GM23338 (cell line): ENCODE results near the gene PRDM8. TPM values are rescaled to one million over a fixed set of nuclear protein-coding genes. Genes with fewer than 3 reads are reported as not detected.

Source experiments
- ATAC-seq: fragments of 200-7000 bp; cut with Tn5 transposase; 3 replicates; pipeline ENCODE4 v1.9.1; 2020
- DNase-seq: peaks from one replicate; pipeline ENCODE4 v3.0.0-alpha.2; 2015; ENCODE audit warnings: low spot score
- H2AFZ ChIP-seq: fragments of 200-600 bp; sonication (generic); 2 replicates; pipeline ENCODE4 v1.8.0; 2016; ENCODE audit warnings: antibody characterized with exemption, mild to moderate bottlenecking, moderate library complexity
- H3F3A ChIP-seq: fragments of 200-600 bp; sonication (generic); replicated peaks from 2 replicates; pipeline ENCODE4 v1.8.0; 2017; ENCODE audit warnings: antibody characterized with exemption, mixed run types, low read depth
- H3K27ac ChIP-seq: fragments of 200-600 bp; sonication (generic); 2 replicates; pipeline ENCODE4 v1.6.1; 2016; ENCODE audit warnings: low read depth
- H3K27me3 ChIP-seq: fragments of 200-600 bp; sonication (generic); 2 replicates; pipeline ENCODE4 v1.8.0; 2016; ENCODE audit warnings: mild to moderate bottlenecking, mixed run types, moderate library complexity; ENCODE audit not compliant: insufficient read depth
- H3K36me3 ChIP-seq: fragments of 200-600 bp; sonication (generic); 2 replicates; pipeline ENCODE4 v1.8.0; 2016; ENCODE audit warnings: mild to moderate bottlenecking; ENCODE audit not compliant: insufficient read depth
- H3K4me1 ChIP-seq: fragments of 200-600 bp; sonication (generic); 2 replicates; pipeline ENCODE4 v1.8.0; 2016; ENCODE audit warnings: mild to moderate bottlenecking, moderate library complexity; ENCODE audit not compliant: insufficient read depth
- H3K4me2 ChIP-seq: fragments of 200-600 bp; sonication (generic); 2 replicates; pipeline ENCODE4 v1.7.1; 2017; ENCODE audit warnings: mixed run types
- H3K4me3 ChIP-seq: fragments of 200-600 bp; sonication (generic); 2 replicates; pipeline ENCODE4 v1.6.1; 2016; ENCODE audit warnings: mixed run types
- H3K79me2 ChIP-seq: fragments of 200-600 bp; sonication (generic); replicated peaks from 2 replicates; pipeline ENCODE4 v1.8.0; 2017; ENCODE audit warnings: mild to moderate bottlenecking; ENCODE audit not compliant: insufficient read depth
- H3K9me2 ChIP-seq: fragments of 200-600 bp; sonication (generic); 2 replicates; pipeline ENCODE4 v1.8.0; 2017; ENCODE audit not compliant: insufficient read depth
- H4K20me1 ChIP-seq: fragments of 200-600 bp; sonication (generic); replicated peaks from 2 replicates; pipeline ENCODE4 v1.8.0; 2017; ENCODE audit warnings: mild to moderate bottlenecking; ENCODE audit not compliant: insufficient read depth
- H3K27ac Mint-ChIP-seq: 2 replicates; pipeline ENCODE4 v1.8.0; 2020; ENCODE audit warnings: inconsistent platforms, mild to moderate bottlenecking, moderate library complexity, mixed read lengths
- H3K27me3 Mint-ChIP-seq: 3 replicates; pipeline ENCODE4 v1.8.0; 2022; ENCODE audit warnings: low read depth, mild to moderate bottlenecking, moderate library complexity, mixed read lengths, inconsistent platforms; ENCODE audit not compliant: insufficient read depth, poor library complexity
- H3K36me3 Mint-ChIP-seq: 3 replicates; pipeline ENCODE4 v1.8.0; 2021; ENCODE audit warnings: low read depth, mild to moderate bottlenecking, inconsistent platforms, moderate library complexity, mixed read lengths
- H3K4me1 Mint-ChIP-seq: 3 replicates; pipeline ENCODE4 v1.8.0; 2020; ENCODE audit warnings: mild to moderate bottlenecking, inconsistent platforms, mixed read lengths
- H3K4me3 Mint-ChIP-seq: 3 replicates; pipeline ENCODE4 v1.8.0; 2021; ENCODE audit warnings: moderate library complexity, mild to moderate bottlenecking, inconsistent platforms, mixed read lengths
- H3K9me3 Mint-ChIP-seq: 3 replicates; pipeline ENCODE4 v1.8.0; 2020; ENCODE audit warnings: moderate library complexity, mild to moderate bottlenecking, inconsistent platforms, mixed read lengths
- EZH2 ChIP-seq: fragments of 200-600 bp; sonication (generic); IDR thresholded peaks from one replicate; pipeline ENCODE4 v1.8.0; 2017; ENCODE audit warnings: antibody characterized with exemption, mild to moderate bottlenecking, low read depth; ENCODE audit not compliant: unreplicated experiment
- NANOG ChIP-seq: IDR thresholded peaks from 2 replicates; pipeline ENCODE4 v1.6.1; 2016; ENCODE audit warnings: antibody characterized with exemption, borderline replicate concordance
- POLR2AphosphoS5 ChIP-seq: IDR thresholded peaks from 2 replicates; pipeline ENCODE4 v1.6.1; 2016; ENCODE audit warnings: antibody characterized with exemption, low read depth
- STAT1 ChIP-seq: IDR thresholded peaks from one replicate; pipeline ENCODE4 v1.6.1; 2016; ENCODE audit warnings: antibody characterized with exemption; ENCODE audit not compliant: unreplicated experiment
- ZNF331 ChIP-seq: fragments of 250-450 bp; sonication (Bioruptor Pico); IDR thresholded peaks from 2 replicates; pipeline ENCODE4 v1.5.0; 2020; ENCODE audit warnings: low read depth, mild to moderate bottlenecking, moderate library complexity
- polyA plus RNA-seq: library from polyadenylated mRNA; unstranded; fragments of >200 nt; fragmentation: Nextera tagmentation; extraction: Ambion mirVana; gene quantifications from 2 replicates; pipeline ENCODE4 v1.2.1, GENCODE V29; 2016
- total RNA-seq: library from RNA; depleted of rRNA; stranded (reverse); fragments of >200 nt; shearing (Covaris generic); gene quantifications from 2 replicates; pipeline ENCODE4 v1.2.3, GENCODE V29; 2014
- TF ChIP-seq, protein P1 (sequence below): fragments of 250-450 bp; sonication (Bioruptor Pico); IDR thresholded peaks from 2 replicates; pipeline ENCODE4 v1.5.0; 2020; ENCODE audit warnings: mild to moderate bottlenecking, moderate library complexity
- TF ChIP-seq, protein P2 (sequence below): IDR thresholded peaks from 2 replicates; pipeline ENCODE4 v1.6.1; 2016; ENCODE audit warnings: antibody characterized with exemption
- TF ChIP-seq, protein P3 (sequence below): IDR thresholded peaks from one replicate; pipeline ENCODE4 v1.6.1; 2018; ENCODE audit warnings: antibody characterized with exemption; ENCODE audit not compliant: unreplicated experiment

Gene PRDM8
- total and polyA plus RNA-seq, 2 experiments from 2014 or later, result 0.16 TPM; not detected in 1

DNA sequence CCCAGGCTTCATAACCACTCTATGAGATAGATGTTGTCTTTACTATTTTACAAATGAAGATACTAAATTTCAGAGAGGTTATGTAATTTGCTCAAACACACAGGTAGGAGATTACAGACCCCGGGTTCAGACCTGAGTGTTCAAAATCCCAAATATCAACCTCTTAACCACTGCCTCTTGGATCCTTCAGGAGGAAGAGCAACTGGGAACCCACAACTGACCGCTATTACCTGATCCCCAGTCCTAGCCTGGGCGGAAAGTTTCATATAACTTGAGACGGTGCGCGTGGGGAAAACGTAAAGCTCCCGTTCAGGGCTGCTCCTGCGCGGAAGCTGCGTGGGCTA lies 8.9 kb upstream of the PRDM8 start (continued):
- TF ChIP-seq, protein P1, sequence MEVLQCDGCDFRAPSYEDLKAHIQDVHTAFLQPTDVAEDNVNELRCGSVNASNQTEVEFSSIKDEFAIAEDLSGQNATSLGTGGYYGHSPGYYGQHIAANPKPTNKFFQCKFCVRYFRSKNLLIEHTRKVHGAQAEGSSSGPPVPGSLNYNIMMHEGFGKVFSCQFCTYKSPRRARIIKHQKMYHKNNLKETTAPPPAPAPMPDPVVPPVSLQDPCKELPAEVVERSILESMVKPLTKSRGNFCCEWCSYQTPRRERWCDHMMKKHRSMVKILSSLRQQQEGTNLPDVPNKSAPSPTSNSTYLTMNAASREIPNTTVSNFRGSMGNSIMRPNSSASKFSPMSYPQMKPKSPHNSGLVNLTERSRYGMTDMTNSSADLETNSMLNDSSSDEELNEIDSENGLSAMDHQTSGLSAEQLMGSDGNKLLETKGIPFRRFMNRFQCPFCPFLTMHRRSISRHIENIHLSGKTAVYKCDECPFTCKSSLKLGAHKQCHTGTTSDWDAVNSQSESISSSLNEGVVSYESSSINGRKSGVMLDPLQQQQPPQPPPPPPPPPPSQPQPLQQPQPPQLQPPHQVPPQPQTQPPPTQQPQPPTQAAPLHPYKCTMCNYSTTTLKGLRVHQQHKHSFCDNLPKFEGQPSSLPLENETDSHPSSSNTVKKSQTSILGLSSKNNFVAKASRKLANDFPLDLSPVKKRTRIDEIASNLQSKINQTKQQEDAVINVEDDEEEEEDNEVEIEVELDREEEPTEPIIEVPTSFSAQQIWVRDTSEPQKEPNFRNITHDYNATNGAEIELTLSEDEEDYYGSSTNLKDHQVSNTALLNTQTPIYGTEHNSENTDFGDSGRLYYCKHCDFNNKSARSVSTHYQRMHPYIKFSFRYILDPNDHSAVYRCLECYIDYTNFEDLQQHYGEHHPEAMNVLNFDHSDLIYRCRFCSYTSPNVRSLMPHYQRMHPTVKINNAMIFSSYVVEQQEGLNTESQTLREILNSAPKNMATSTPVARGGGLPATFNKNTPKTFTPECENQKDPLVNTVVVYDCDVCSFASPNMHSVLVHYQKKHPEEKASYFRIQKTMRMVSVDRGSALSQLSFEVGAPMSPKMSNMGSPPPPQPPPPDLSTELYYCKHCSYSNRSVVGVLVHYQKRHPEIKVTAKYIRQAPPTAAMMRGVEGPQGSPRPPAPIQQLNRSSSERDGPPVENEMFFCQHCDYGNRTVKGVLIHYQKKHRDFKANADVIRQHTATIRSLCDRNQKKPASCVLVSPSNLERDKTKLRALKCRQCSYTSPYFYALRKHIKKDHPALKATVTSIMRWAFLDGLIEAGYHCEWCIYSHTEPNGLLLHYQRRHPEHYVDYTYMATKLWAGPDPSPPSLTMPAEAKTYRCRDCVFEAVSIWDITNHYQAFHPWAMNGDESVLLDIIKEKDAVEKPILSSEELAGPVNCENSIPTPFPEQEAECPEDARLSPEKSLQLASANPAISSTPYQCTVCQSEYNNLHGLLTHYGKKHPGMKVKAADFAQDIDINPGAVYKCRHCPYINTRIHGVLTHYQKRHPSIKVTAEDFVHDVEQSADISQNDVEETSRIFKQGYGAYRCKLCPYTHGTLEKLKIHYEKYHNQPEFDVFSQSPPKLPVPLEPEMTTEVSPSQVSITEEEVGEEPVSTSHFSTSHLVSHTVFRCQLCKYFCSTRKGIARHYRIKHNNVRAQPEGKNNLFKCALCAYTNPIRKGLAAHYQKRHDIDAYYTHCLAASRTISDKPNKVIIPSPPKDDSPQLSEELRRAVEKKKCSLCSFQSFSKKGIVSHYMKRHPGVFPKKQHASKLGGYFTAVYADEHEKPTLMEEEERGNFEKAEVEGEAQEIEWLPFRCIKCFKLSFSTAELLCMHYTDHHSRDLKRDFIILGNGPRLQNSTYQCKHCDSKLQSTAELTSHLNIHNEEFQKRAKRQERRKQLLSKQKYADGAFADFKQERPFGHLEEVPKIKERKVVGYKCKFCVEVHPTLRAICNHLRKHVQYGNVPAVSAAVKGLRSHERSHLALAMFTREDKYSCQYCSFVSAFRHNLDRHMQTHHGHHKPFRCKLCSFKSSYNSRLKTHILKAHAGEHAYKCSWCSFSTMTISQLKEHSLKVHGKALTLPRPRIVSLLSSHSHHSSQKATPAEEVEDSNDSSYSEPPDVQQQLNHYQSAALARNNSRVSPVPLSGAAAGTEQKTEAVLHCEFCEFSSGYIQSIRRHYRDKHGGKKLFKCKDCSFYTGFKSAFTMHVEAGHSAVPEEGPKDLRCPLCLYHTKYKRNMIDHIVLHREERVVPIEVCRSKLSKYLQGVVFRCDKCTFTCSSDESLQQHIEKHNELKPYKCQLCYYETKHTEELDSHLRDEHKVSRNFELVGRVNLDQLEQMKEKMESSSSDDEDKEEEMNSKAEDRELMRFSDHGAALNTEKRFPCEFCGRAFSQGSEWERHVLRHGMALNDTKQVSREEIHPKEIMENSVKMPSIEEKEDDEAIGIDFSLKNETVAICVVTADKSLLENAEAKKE (CRISPR knock-in tag), result no peak
- TF ChIP-seq ZNF331 (no peak), EZH2 (peak; percentile 94), POLR2AphosphoS5 (no peak), NANOG (no peak), STAT1 (no peak)
- TF ChIP-seq, protein P2, sequence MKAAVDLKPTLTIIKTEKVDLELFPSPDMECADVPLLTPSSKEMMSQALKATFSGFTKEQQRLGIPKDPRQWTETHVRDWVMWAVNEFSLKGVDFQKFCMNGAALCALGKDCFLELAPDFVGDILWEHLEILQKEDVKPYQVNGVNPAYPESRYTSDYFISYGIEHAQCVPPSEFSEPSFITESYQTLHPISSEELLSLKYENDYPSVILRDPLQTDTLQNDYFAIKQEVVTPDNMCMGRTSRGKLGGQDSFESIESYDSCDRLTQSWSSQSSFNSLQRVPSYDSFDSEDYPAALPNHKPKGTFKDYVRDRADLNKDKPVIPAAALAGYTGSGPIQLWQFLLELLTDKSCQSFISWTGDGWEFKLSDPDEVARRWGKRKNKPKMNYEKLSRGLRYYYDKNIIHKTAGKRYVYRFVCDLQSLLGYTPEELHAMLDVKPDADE, result no peak

DNA sequence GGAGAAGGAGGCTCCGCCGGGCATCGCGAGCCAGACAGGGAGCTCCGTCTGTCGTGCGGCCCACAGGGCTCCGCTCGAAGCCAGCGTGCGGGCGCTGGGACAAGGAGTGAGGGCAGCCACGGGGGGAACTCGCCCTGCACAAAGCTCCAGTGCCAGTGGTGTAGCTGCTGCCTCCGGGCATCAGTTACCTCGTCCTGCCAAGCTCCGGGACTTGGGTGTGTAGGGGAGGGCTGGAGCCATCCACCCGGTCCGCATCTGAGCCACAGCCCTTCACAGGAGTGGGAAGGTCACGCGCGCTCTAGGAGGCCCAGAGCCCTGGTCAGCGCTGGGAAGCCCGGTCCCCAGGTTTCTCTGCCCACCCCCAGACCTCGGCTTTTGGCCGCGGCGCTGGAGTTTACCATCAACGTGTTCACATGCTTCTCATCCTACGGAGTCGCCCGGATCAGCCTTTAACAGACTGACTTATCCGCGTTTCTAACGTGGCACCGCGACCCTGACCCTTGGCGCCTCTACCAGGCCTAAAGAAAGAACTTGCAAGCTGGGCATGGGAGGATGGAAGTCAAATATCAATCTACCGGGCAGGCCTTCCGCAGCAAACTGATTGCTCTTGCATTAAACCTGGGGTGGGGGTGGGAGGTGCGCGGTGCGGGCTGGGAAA lies 8.4 kb upstream of the PRDM8 start:
- Histone ChIP-seq H3K27me3 (peaks cover 97% of the 10 kb centered on the region), H3K4me3 (peak overlapping the region; percentile 47; the same call in 1 of the 2 replicates), H3K4me2 (peak overlapping the region; percentile 78), H3K27ac (no peak overlapping the region), H3F3A (peaks cover 20% of the 10 kb centered on the region), H3K36me3 (no peaks in the 10 kb centered on the region), H4K20me1 (peaks cover 56% of the 10 kb centered on the region), H2AFZ (no peak overlapping the region), H3K79me2 (no peaks in the 10 kb centered on the region), H3K9me2 (no peaks in the 10 kb centered on the region), H3K4me1 (peaks cover 44% of the 10 kb centered on the region)
- DNase-seq, result peak; percentile 30
- Mint-ChIP-seq H3K27me3 (peaks cover 100% of the 10 kb centered on the region), H3K9me3 (no peaks in the 10 kb centered on the region; the same call in 1 of the 3 replicates), H3K36me3 (no peaks in the 10 kb centered on the region), H3K4me3 (peak overlapping the region; percentile 46), H3K27ac (no peak overlapping the region), H3K4me1 (peaks cover 34% of the 10 kb centered on the region)
- no peak for ATAC-seq
- TF ChIP-seq, protein P2, result no peak
- TF ChIP-seq, protein P3, sequence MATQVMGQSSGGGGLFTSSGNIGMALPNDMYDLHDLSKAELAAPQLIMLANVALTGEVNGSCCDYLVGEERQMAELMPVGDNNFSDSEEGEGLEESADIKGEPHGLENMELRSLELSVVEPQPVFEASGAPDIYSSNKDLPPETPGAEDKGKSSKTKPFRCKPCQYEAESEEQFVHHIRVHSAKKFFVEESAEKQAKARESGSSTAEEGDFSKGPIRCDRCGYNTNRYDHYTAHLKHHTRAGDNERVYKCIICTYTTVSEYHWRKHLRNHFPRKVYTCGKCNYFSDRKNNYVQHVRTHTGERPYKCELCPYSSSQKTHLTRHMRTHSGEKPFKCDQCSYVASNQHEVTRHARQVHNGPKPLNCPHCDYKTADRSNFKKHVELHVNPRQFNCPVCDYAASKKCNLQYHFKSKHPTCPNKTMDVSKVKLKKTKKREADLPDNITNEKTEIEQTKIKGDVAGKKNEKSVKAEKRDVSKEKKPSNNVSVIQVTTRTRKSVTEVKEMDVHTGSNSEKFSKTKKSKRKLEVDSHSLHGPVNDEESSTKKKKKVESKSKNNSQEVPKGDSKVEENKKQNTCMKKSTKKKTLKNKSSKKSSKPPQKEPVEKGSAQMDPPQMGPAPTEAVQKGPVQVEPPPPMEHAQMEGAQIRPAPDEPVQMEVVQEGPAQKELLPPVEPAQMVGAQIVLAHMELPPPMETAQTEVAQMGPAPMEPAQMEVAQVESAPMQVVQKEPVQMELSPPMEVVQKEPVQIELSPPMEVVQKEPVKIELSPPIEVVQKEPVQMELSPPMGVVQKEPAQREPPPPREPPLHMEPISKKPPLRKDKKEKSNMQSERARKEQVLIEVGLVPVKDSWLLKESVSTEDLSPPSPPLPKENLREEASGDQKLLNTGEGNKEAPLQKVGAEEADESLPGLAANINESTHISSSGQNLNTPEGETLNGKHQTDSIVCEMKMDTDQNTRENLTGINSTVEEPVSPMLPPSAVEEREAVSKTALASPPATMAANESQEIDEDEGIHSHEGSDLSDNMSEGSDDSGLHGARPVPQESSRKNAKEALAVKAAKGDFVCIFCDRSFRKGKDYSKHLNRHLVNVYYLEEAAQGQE, result no peak
